Activated naive CD4-positive, alpha-beta T cell treated with anti-CD3 and anti-CD28 coated beads for 36 hours (primary cell): ENCODE results near the gene PCOLCE2. TPM values are rescaled to one million over a fixed set of nuclear protein-coding genes. Genes with fewer than 3 reads are reported as not detected.
A peak's percentile ranks its signal among the peaks of the same experiment; 100 is the strongest.

Source experiments
- CTCF ChIA-PET: fragments of 350-600 bp; sonication (Branson Sonifier 250); formaldehyde crosslinking; loops from one replicate; lab custom pipeline; 2021; ENCODE audit warnings: antibody characterized with exemption; lab: Charles Lee
- DNase-seq: peaks from one replicate; pipeline ENCODE4 v3.0.0-alpha.2; 2020
- H3K27ac Mint-ChIP-seq: one replicate; pipeline ENCODE4 v1.8.0; 2021; ENCODE audit warnings: mild to moderate bottlenecking, mixed read lengths
- H3K27me3 Mint-ChIP-seq: one replicate; pipeline ENCODE4 v1.8.0; 2021; ENCODE audit warnings: low read depth, mixed read lengths
- H3K36me3 Mint-ChIP-seq: one replicate; pipeline ENCODE4 v1.8.0; 2021; ENCODE audit warnings: low read depth, mixed read lengths
- H3K4me1 Mint-ChIP-seq: one replicate; pipeline ENCODE4 v1.8.0; 2021; ENCODE audit warnings: low read depth, mixed read lengths
- H3K4me3 Mint-ChIP-seq: one replicate; pipeline ENCODE4 v1.8.0; 2021; ENCODE audit warnings: mild to moderate bottlenecking, moderate library complexity, mixed read lengths
- H3K9me3 Mint-ChIP-seq: one replicate; pipeline ENCODE4 v1.8.0; 2021; ENCODE audit warnings: mixed read lengths
- intact Hi-C: fragments of 100-400 bp; cut with micrococcal nuclease; formaldehyde crosslinking; loops from one replicate; pipeline ENCODE4 v1.15.1; 2023
- total RNA-seq, 2 experiments: library from RNA; stranded (reverse); gene quantifications; one replicate each; pipeline ENCODE4 v1.2.3, GENCODE V29; 2021

PCOLCE2 gene
- total RNA-seq, 2 experiments from 2014 or later = 0.38 to 0.64 TPM

- CTCF ChIA-PET = interaction anchor here (1.3 to 2.0 kb wide), 3 partner anchors 11 to 17 kb away, joined by 4 to 12 read pairs (median 4); no protein-coding TSS in a partner anchor
- no peaks in the 10 kb centered on the region for H3K27me3 Mint-ChIP-seq
- no peaks in the 10 kb centered on the region for H3K9me3 Mint-ChIP-seq
- no peaks in the 10 kb centered on the region for H3K4me1 Mint-ChIP-seq
- DNase-seq = no peak
- no peak overlapping the region for H3K27ac Mint-ChIP-seq
- intact Hi-C loops = no loop called here
- no peaks in the 10 kb centered on the region for H3K36me3 Mint-ChIP-seq
- no peak overlapping the region for H3K4me3 Mint-ChIP-seq
These were observed 71.0 kb downstream of the PCOLCE2 start for GRCh38 chr3:142817897-142818296.

- Mint-ChIP-seq H3K4me1 (no peaks in the 10 kb centered on the region), H3K4me3 (no peak overlapping the region), H3K36me3 (no peaks in the 10 kb centered on the region)
These were observed 71.5 kb downstream of the PCOLCE2 start for GRCh38 chr3:142817356-142817755.

GRCh38 chr3:142815803-142816202 is 73.1 kb downstream of the PCOLCE2 start:
- H3K4me3 Mint-ChIP-seq = no peak overlapping the region
- no peak for DNase-seq
- intact Hi-C loops = no loop called here
- no peak overlapping the region for H3K27ac Mint-ChIP-seq
- no peaks in the 10 kb centered on the region for H3K4me1 Mint-ChIP-seq
- H3K9me3 Mint-ChIP-seq = no peaks in the 10 kb centered on the region
- H3K27me3 Mint-ChIP-seq = peaks cover 6% of the 10 kb centered on the region
- no peaks in the 10 kb centered on the region for H3K36me3 Mint-ChIP-seq
- CTCF ChIA-PET = no interaction called here

More at GRCh38 chr3:142817356-142817755, 71.5 kb downstream of the PCOLCE2 start:
- no peak for DNase-seq
- CTCF ChIA-PET = interaction anchor here (0.9 to 2.0 kb wide), 4 partner anchors 11 to 16 kb away, joined by 3 to 12 read pairs (median 4); no protein-coding TSS in a partner anchor
- H3K9me3 Mint-ChIP-seq = no peaks in the 10 kb centered on the region
- no peak overlapping the region for H3K27ac Mint-ChIP-seq
- no peaks in the 10 kb centered on the region for H3K27me3 Mint-ChIP-seq
- intact Hi-C loops = no loop called here

GRCh38 chr3:142809259-142809658 is 79.6 kb downstream of the PCOLCE2 start:
- no peak overlapping the region for H3K27ac Mint-ChIP-seq
- peaks cover 2% of the 10 kb centered on the region for H3K36me3 Mint-ChIP-seq
- no peaks in the 10 kb centered on the region for H3K9me3 Mint-ChIP-seq
- CTCF ChIA-PET = interaction anchor here (0.9 to 1.5 kb wide), 2 partner anchors 19 to 92 kb away, joined by 3 read pairs; no protein-coding TSS in a partner anchor
- intact Hi-C loops = no loop called here
- peaks cover 6% of the 10 kb centered on the region for H3K27me3 Mint-ChIP-seq
- no peak overlapping the region for H3K4me3 Mint-ChIP-seq
- no peaks in the 10 kb centered on the region for H3K4me1 Mint-ChIP-seq
- no peak for DNase-seq

GRCh38 chr3:142808103-142808917 is 80.6 kb downstream of the PCOLCE2 start:
- CTCF ChIA-PET = interaction anchor here (0.6 to 1.5 kb wide), 2 partner anchors 39 to 93 kb away, joined by 3 read pairs; no protein-coding TSS in a partner anchor
- peaks cover 6% of the 10 kb centered on the region for H3K27me3 Mint-ChIP-seq
- peak; percentile 20 for DNase-seq

GRCh38 chr3:142802891-142803290 is 86.0 kb downstream of the PCOLCE2 start:
- no peaks in the 10 kb centered on the region for H3K27me3 Mint-ChIP-seq
- H3K27ac Mint-ChIP-seq = no peak overlapping the region
- H3K36me3 Mint-ChIP-seq = peaks cover 2% of the 10 kb centered on the region
- intact Hi-C loops = no loop called here
- H3K4me1 Mint-ChIP-seq = no peaks in the 10 kb centered on the region
- no peak for DNase-seq
- H3K4me3 Mint-ChIP-seq = no peak overlapping the region
- CTCF ChIA-PET = no interaction called here
- H3K9me3 Mint-ChIP-seq = no peaks in the 10 kb centered on the region

More at GRCh38 chr3:142808103-142808917, 80.6 kb downstream of the PCOLCE2 start:
- Mint-ChIP-seq H3K27ac (no peak overlapping the region), H3K9me3 (no peaks in the 10 kb centered on the region), H3K36me3 (peaks cover 2% of the 10 kb centered on the region), H3K4me1 (no peaks in the 10 kb centered on the region), H3K4me3 (no peak overlapping the region)
- intact Hi-C loops = no loop called here

GRCh38 chr3:142801746-142802145 is 87.1 kb downstream of the PCOLCE2 start:
- no peaks in the 10 kb centered on the region for H3K4me1 Mint-ChIP-seq
- CTCF ChIA-PET = interaction anchor here (1.4 kb wide), 1 partner anchor 16 kb away, joined by 4 read pairs; no protein-coding TSS in a partner anchor
- no peak for DNase-seq
- no peak overlapping the region for H3K4me3 Mint-ChIP-seq
- H3K27ac Mint-ChIP-seq = no peak overlapping the region
- intact Hi-C loops = no loop called here
- no peaks in the 10 kb centered on the region for H3K9me3 Mint-ChIP-seq
- no peaks in the 10 kb centered on the region for H3K27me3 Mint-ChIP-seq
- H3K36me3 Mint-ChIP-seq = peaks cover 2% of the 10 kb centered on the region

GRCh38 chr3:142796823-142797222 is 92.1 kb downstream of the PCOLCE2 start:
- CTCF ChIA-PET = interaction anchor here (1.0 kb wide), 1 partner anchor 31 kb away, joined by 3 read pairs; no protein-coding TSS in a partner anchor
- DNase-seq = no peak
- Mint-ChIP-seq H3K27me3 (no peaks in the 10 kb centered on the region), H3K9me3 (no peaks in the 10 kb centered on the region), H3K4me1 (no peaks in the 10 kb centered on the region), H3K4me3 (no peak overlapping the region), H3K27ac (no peak overlapping the region), H3K36me3 (no peaks in the 10 kb centered on the region)
- intact Hi-C loops = no loop called here

- no peaks in the 10 kb centered on the region for H3K4me1 Mint-ChIP-seq
- no peak for DNase-seq
- CTCF ChIA-PET = interaction anchor here (0.7 kb wide), 1 partner anchor 191 kb away, joined by 4 read pairs; no protein-coding TSS in a partner anchor
- H3K36me3 Mint-ChIP-seq = no peaks in the 10 kb centered on the region
- no peaks in the 10 kb centered on the region for H3K27me3 Mint-ChIP-seq
- H3K27ac Mint-ChIP-seq = no peak overlapping the region
- intact Hi-C loops = no loop called here
- no peaks in the 10 kb centered on the region for H3K9me3 Mint-ChIP-seq
- no peak overlapping the region for H3K4me3 Mint-ChIP-seq
These were observed 93.6 kb downstream of the PCOLCE2 start for GRCh38 chr3:142795332-142795731.

- Mint-ChIP-seq H3K4me3 (no peak overlapping the region), H3K4me1 (no peaks in the 10 kb centered on the region), H3K9me3 (no peaks in the 10 kb centered on the region), H3K36me3 (no peaks in the 10 kb centered on the region), H3K27ac (no peak overlapping the region), H3K27me3 (no peaks in the 10 kb centered on the region)
- no peak for DNase-seq
- CTCF ChIA-PET = no interaction called here
- intact Hi-C loops = no loop called here
These were observed 94.4 kb downstream of the PCOLCE2 start for GRCh38 chr3:142794508-142794907.

- H3K36me3 Mint-ChIP-seq = no peaks in the 10 kb centered on the region
- H3K4me1 Mint-ChIP-seq = no peaks in the 10 kb centered on the region
- DNase-seq = no peak
- H3K27ac Mint-ChIP-seq = no peak overlapping the region
- intact Hi-C loops = loop anchor here (5.0 kb wide), 1 partner anchor 175 kb away; no protein-coding TSS in a partner anchor
- H3K9me3 Mint-ChIP-seq = peaks cover 1% of the 10 kb centered on the region
- CTCF ChIA-PET = no interaction called here
- no peak overlapping the region for H3K4me3 Mint-ChIP-seq
- H3K27me3 Mint-ChIP-seq = no peaks in the 10 kb centered on the region
These were observed 101.2 kb downstream of the PCOLCE2 start for GRCh38 chr3:142787719-142788118.

GRCh38 chr3:142785996-142786395 is 102.9 kb downstream of the PCOLCE2 start:
- no peak for DNase-seq
- no peaks in the 10 kb centered on the region for H3K4me1 Mint-ChIP-seq
- H3K27me3 Mint-ChIP-seq = no peaks in the 10 kb centered on the region
- intact Hi-C loops = loop anchor here (5.0 kb wide), 1 partner anchor 174 kb away; no protein-coding TSS in a partner anchor
- no peak overlapping the region for H3K4me3 Mint-ChIP-seq
- H3K36me3 Mint-ChIP-seq = peaks cover 3% of the 10 kb centered on the region
- H3K27ac Mint-ChIP-seq = no peak overlapping the region
- peaks cover 1% of the 10 kb centered on the region for H3K9me3 Mint-ChIP-seq
- CTCF ChIA-PET = no interaction called here
